PC-3 (cell line): ENCODE measurements around the gene ZNF697.

Experiments used
- CTCF ChIP-seq: fragments of 300-600 bp; sonication (generic); conservative IDR thresholded peaks from 2 replicates; pipeline ENCODE4 v1.5.1; 2017; ENCODE audit warnings: antibody characterized with exemption, low read depth, mild to moderate bottlenecking, low read length
- EZH2 ChIP-seq: fragments of 300-600 bp; sonication (generic); IDR thresholded peaks from one replicate; pipeline ENCODE4 v1.6.1; 2017; ENCODE audit warnings: antibody characterized with exemption, mild to moderate bottlenecking, low read length; ENCODE audit not compliant: unreplicated experiment
- EZH2phosphoT487 ChIP-seq: fragments of 300-600 bp; sonication (generic); IDR thresholded peaks from 2 replicates; pipeline ENCODE4 v1.6.1; 2018; ENCODE audit warnings: mild to moderate bottlenecking, antibody characterized with exemption, low read length, borderline replicate concordance

- no peak; the same call in 1 of the 2 replicates for TF ChIP-seq CTCF
- TF ChIP-seq EZH2phosphoT487: 0 out of 2 replicates have a peak, but pooled peaks have one; percentile 36
- TF ChIP-seq EZH2: no peak
Measured at GRCh38 chr1:119647734-119648619, at the start of gene ZNF697.
